SK-N-SH treated with all-trans-retinoic acid at 6 μM for 48 hours (cell line): ENCODE results near the gene PGAP2.

Experiments used
- ARNTL ChIP-seq: fragments of 450-650 bp; formaldehyde crosslinking; IDR thresholded peaks from 2 replicates; pipeline ENCODE4 v1.5.0; 2020; ENCODE audit warnings: low read depth, mild to moderate bottlenecking, moderate library complexity, borderline replicate concordance
- CSRNP3 ChIP-seq: fragments of 250-450 bp; sonication (Bioruptor Pico); IDR thresholded peaks from 2 replicates; pipeline ENCODE4 v1.5.1; 2021; ENCODE audit warnings: mild to moderate bottlenecking, moderate library complexity
- GLIS3 ChIP-seq: fragments of 250-450 bp; sonication (Bioruptor Pico); IDR thresholded peaks from 2 replicates; pipeline ENCODE4 v1.5.0; 2020; ENCODE audit warnings: mild to moderate bottlenecking, moderate library complexity
- PATZ1 ChIP-seq: fragments of 250-450 bp; sonication (Bioruptor Pico); IDR thresholded peaks from 2 replicates; pipeline ENCODE4 v1.8.0; 2020; ENCODE audit warnings: mild to moderate bottlenecking, moderate library complexity, borderline replicate concordance
- RARB ChIP-seq: fragments of 250-450 bp; sonication (Bioruptor Pico); IDR thresholded peaks from 2 replicates; pipeline ENCODE4 v1.8.0; 2021; ENCODE audit warnings: mild to moderate bottlenecking, moderate library complexity
- SNAI2 ChIP-seq: fragments of 250-450 bp; sonication (Bioruptor Pico); IDR thresholded peaks from 2 replicates; pipeline ENCODE4 v1.5.0; 2020; ENCODE audit warnings: mild to moderate bottlenecking, moderate library complexity
- TCF4 ChIP-seq: fragments of 250-450 bp; sonication (Bioruptor Pico); IDR thresholded peaks from 2 replicates; pipeline ENCODE4 v1.8.0; 2021; ENCODE audit warnings: mild to moderate bottlenecking, moderate library complexity, borderline replicate concordance
- TOX ChIP-seq: fragments of 250-450 bp; sonication (Bioruptor Pico); IDR thresholded peaks from 2 replicates; pipeline ENCODE4 v1.8.0; 2021; ENCODE audit warnings: mild to moderate bottlenecking, moderate library complexity, borderline replicate concordance
- ZFP3 ChIP-seq: fragments of 250-450 bp; sonication (Bioruptor Pico); IDR thresholded peaks from 2 replicates; pipeline ENCODE4 v1.5.0; 2020; ENCODE audit warnings: mild to moderate bottlenecking, moderate library complexity
- TF ChIP-seq, protein P1 (sequence below): fragments of 250-450 bp; sonication (Bioruptor Pico); IDR thresholded peaks from 2 replicates; pipeline ENCODE4 v1.5.1; 2020; ENCODE audit warnings: low read depth, mild to moderate bottlenecking, moderate library complexity

DNA sequence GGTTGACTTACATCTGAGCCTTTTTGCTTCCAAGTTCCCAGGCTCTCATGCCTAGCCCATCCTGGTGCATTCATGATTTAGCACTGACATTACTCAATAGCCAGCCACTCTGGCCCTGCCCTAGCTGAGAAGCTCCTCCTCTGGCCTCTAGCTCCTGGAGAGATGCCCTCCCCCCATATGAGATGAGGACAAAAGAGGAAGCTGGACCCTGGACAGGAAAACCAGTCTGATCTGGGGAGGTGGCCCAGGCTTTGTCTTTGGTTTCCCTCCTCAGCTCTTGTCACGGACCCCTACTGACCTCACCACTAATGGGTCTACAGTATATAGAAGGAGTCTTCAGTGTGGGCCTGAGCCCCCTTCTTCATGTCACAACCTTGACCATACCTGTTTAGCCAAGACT is 29.4 kb downstream of the PGAP2 start:
- TF ChIP-seq, protein P1, sequence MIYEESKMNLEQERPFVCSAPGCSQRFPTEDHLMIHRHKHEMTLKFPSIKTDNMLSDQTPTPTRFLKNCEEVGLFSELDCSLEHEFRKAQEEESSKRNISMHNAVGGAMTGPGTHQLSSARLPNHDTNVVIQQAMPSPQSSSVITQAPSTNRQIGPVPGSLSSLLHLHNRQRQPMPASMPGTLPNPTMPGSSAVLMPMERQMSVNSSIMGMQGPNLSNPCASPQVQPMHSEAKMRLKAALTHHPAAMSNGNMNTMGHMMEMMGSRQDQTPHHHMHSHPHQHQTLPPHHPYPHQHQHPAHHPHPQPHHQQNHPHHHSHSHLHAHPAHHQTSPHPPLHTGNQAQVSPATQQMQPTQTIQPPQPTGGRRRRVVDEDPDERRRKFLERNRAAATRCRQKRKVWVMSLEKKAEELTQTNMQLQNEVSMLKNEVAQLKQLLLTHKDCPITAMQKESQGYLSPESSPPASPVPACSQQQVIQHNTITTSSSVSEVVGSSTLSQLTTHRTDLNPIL = no peak
- no peak for TF ChIP-seq ARNTL (CRISPR knock-in tag)
- no peak for TF ChIP-seq TOX
- no peak for TF ChIP-seq PATZ1 (CRISPR knock-in tag)
- TF ChIP-seq ZFP3 = no peak
- no peak for TF ChIP-seq SNAI2
- no peak for TF ChIP-seq RARB (CRISPR knock-in tag)
- TF ChIP-seq GLIS3 (CRISPR knock-in tag) = no peak
- no peak for TF ChIP-seq CSRNP3
- no peak for TF ChIP-seq TCF4 (CRISPR knock-in tag)
